Subcutaneous abdominal adipose tissue (tissue), 5 donors: ENCODE data around the gene UBTF.

ENCODE experiments used
- H3K27ac ChIP-seq: one replicate; pipeline ENCODE4 v1.7.0; 2013; ENCODE audit warnings: low read depth, mild to moderate bottlenecking, inconsistent platforms, low read length, moderate library complexity
- H3K27me3 ChIP-seq, 5 donors: one replicate each; pipeline ENCODE4 v1.7.0; 2013; ENCODE audit warnings: low read length in 5 of 5, inconsistent platforms in 1 of 5; ENCODE audit not compliant: control insufficient read depth in 5 of 5, insufficient read depth in 4 of 5
- H3K36me3 ChIP-seq, 5 donors: one replicate each; pipeline ENCODE4 v1.7.0; 2013; ENCODE audit warnings: low read length in 5 of 5; ENCODE audit not compliant: control insufficient read depth in 5 of 5, insufficient read depth in 5 of 5
- H3K4me1 ChIP-seq, 5 donors: one replicate each; pipeline ENCODE4 v1.7.0; 2013; ENCODE audit warnings: low read length in 5 of 5, mild to moderate bottlenecking in 3 of 5, moderate library complexity in 1 of 5; ENCODE audit not compliant: control insufficient read depth in 5 of 5, insufficient read depth in 5 of 5
- H3K4me3 ChIP-seq, 5 donors: one replicate each; pipeline ENCODE4 v1.7.0; 2013; ENCODE audit warnings: low read length in 5 of 5, low read depth in 1 of 5
- H3K9ac ChIP-seq, 5 donors: one replicate each; pipeline ENCODE4 v1.7.0; 2013; ENCODE audit warnings: low read length in 5 of 5, mild to moderate bottlenecking in 4 of 5, moderate library complexity in 3 of 5
- H3K9me3 ChIP-seq, 5 donors: one replicate each; pipeline ENCODE4 v1.7.0; 2013; ENCODE audit warnings: low read length in 5 of 5; ENCODE audit not compliant: control insufficient read depth in 5 of 5
- donor health status: healthy.
- donor health status: healthy.
- donor health status: healthy.
- donor health status: healthy.
- donor health status: healthy.

The UBTF gene

DNA sequence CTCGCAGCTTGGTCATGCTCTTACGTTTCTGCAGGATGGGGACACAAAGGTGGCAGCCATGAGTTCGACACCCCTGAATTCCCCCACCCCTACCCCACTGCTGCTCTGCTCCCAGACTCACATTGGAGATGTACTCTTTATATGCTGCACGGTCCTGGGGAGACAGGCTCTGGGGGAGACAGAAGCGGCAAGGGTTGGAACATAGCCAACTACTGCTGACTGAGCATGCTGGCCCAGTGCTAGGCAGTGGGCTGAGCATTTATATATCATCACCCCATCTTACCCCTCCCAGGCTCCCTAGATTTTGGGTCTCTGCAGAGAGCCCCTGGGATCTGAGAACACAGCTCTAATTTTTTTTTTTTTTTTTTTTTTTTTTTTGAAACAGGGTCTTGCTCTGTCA, 11.7 kb downstream of the UBTF start:
- Histone ChIP-seq H3K9ac (no peak overlapping the region), H3K27me3 (no peaks in the 10 kb centered on the region), H3K27ac (no peak overlapping the region), H3K4me3 (no peak overlapping the region), H3K9me3 (no peaks in the 10 kb centered on the region), H3K4me1 (peaks cover under 1 to 23% (median 18%) of the 10 kb centered on the region in 5 donors), H3K36me3 (peaks cover 0 to 52% (median 43%) of the 10 kb centered on the region in 5 donors)

GRCh38 chr17:44207319-44207718, 12.2 kb downstream of the UBTF start:
- Histone ChIP-seq H3K27ac (no peak overlapping the region), H3K36me3 (peaks cover 0 to 52% (median 43%) of the 10 kb centered on the region in 5 donors), H3K9me3 (no peaks in the 10 kb centered on the region), H3K27me3 (no peaks in the 10 kb centered on the region), H3K4me1 (peaks cover 0 to 20% (median 15%) of the 10 kb centered on the region in 5 donors), H3K4me3 (no peak overlapping the region), H3K9ac (no peak overlapping the region)

DNA sequence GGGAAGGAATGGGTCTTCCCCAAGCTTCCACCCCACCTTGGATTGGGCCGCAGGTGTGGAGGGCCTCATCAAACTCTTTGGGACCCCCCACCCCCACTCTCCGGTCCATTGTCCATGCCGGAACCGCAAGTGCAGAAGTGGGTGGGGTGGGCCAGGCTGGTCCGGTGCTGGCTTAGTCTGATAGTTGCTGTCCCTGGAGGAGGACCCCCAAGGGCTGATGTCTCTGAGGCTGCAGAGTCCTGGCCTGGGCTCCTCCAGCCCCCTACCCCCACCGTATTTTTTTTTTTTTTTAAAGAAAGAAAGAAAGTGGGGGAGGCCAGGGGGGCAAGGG, 12.7 kb downstream of the UBTF start:
- Histone ChIP-seq H3K9me3 (no peaks in the 10 kb centered on the region), H3K9ac (no peak overlapping the region), H3K36me3 (peaks cover 0 to 50% (median 43%) of the 10 kb centered on the region in 5 donors), H3K4me3 (no peak overlapping the region), H3K4me1 (peaks cover 0 to 20% (median 15%) of the 10 kb centered on the region in 5 donors), H3K27me3 (no peaks in the 10 kb centered on the region), H3K27ac (no peak overlapping the region)

DNA sequence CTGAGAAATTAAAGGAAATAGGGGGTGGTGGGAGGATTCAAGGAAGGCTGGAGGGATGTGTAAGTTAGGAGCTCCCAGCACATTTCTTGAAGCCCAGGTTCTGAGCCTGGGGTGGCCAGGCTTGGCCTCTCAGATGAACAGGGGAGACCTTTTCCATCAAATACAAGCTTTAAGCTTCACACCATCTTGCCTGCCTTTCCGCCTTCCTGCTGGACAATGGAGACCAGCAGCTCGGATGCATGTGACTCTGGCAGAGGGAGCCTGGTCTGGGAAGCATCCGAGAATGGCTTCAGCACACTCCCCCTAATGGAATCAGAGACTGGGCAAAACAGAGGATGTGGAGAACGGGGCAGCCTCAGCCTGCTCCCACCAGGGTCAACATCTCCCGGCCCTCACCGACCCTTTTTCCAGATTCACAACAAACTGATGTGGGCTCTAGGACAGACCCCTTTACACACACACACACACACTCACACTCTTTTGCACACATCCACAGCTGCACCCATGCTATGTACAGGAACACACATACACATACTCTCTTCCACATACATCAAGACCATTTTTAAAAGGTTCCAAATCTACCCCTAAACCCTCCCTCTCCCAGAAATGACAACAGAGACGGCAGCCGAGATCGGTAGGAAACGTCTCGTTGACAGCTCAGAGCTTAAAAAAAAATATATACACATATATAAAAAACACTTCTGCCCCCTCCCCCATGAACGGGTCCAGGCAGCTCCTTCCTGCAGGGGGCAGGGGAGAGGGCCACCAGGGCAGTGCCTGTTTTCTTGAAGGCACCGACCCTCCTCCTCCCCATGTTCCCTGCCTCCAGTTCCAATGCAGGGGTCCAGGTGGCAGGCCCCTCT, 13.3 kb downstream of the UBTF start:
- H3K4me1 ChIP-seq, result peaks cover under 1 to 20% (median 15%) of the 10 kb centered on the region in 5 donors
- H3K9me3 ChIP-seq, result no peaks in the 10 kb centered on the region
- no peak overlapping the region for H3K27ac ChIP-seq
- H3K4me3 ChIP-seq, result no peak overlapping the region
- no peak overlapping the region for H3K9ac ChIP-seq
- H3K27me3 ChIP-seq, result no peaks in the 10 kb centered on the region
- H3K36me3 ChIP-seq, result peaks cover 0 to 44% (median 39%) of the 10 kb centered on the region in 5 donors

DNA sequence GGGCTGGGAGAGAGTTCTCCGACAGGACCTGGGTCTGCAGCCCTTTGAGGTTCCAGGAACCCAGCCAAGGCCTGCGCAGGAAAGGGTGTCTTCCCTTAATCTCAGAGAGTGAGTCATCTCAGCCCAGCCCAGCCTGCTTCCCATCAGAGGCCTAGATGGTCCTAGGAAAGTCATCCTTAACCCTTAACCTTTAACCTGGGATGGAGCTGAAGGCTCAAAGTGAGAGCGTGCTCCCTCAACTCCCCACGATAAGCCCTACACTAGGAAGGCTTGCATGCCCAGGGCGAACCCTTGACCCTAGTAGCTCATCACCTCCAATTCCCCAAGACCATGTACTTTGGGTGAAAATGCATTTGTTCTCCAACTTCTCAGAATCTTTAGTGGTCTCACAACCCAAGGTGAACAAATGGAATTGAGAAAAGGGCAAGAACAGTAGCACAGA, 15.0 kb downstream of the UBTF start:
- Histone ChIP-seq H3K9me3 (no peaks in the 10 kb centered on the region), H3K4me3 (no peak overlapping the region), H3K27me3 (no peaks in the 10 kb centered on the region), H3K9ac (no peak overlapping the region), H3K4me1 (peaks cover 3 to 15% (median 13%) of the 10 kb centered on the region in 5 donors), H3K27ac (no peak overlapping the region), H3K36me3 (peaks cover 0 to 31% (median 28%) of the 10 kb centered on the region in 5 donors)

DNA sequence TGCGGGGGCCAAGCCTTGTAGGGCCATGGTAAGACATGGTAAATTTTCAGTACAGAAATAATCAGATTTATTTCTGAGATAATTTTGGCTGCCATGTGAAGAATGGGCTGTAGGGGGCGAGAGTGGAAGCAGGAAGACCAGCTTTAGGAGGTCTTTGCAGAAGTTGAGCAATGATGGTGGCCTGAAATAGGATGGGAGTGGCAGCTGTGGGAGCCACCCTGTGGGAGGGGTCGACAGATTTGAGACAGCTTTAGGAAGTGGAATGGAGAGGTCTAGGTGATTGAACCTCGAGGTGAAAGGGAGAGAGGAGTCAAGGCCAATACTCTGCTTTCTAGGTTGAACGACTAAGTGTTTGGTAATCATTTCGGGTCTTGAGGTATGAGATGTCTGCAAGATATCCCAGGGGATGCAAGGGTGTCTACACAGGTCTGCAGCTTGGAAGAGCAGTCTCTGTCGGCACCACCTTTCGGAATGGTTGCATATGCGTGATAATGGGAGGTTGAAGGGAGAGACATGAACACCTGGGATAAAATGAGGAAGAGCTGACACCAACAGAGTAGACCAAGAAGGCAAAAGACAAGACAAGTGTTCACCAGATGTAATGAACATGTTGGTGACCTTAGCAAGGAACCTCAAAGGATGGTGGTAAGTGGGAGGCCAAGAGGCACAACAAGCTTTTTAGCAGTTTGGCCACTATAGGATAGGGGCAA, 15.6 kb downstream of the UBTF start:
- H3K36me3 ChIP-seq, result peaks cover 0 to 26% (median 22%) of the 10 kb centered on the region in 5 donors
- no peak overlapping the region for H3K4me3 ChIP-seq
- no peaks in the 10 kb centered on the region for H3K9me3 ChIP-seq
- H3K27me3 ChIP-seq, result no peaks in the 10 kb centered on the region
- no peak overlapping the region for H3K27ac ChIP-seq
- peaks cover 3 to 15% (median 13%) of the 10 kb centered on the region in 5 donors for H3K4me1 ChIP-seq
- no peak overlapping the region for H3K9ac ChIP-seq

DNA sequence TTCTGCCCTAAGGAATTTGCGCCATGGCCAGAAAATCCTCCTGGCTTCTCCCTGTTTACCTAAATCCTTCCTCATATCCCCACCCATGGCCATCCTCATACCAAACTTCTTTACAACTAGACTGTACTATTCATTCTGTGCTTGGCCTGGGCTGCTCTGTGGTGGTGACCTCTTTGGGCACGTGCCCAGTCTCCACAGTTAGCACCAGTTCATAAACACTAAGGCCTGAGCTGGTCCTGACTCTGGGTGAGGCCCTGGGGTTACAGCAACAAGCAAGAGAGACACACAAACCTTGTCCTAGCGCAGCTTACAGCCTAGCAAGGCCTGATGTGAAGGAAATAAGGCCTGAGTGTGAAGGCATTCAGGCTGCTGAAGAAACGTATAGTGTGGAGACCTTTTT, 16.7 kb downstream of the UBTF start:
- H3K4me3 ChIP-seq, result no peak overlapping the region
- H3K4me1 ChIP-seq, result peaks cover 7 to 26% (median 25%) of the 10 kb centered on the region in 5 donors
- H3K27ac ChIP-seq, result no peak overlapping the region
- no peaks in the 10 kb centered on the region for H3K9me3 ChIP-seq
- H3K27me3 ChIP-seq, result no peaks in the 10 kb centered on the region
- H3K36me3 ChIP-seq, result peaks cover 0 to 17% (median 13%) of the 10 kb centered on the region in 5 donors
- H3K9ac ChIP-seq, result no peak overlapping the region

DNA sequence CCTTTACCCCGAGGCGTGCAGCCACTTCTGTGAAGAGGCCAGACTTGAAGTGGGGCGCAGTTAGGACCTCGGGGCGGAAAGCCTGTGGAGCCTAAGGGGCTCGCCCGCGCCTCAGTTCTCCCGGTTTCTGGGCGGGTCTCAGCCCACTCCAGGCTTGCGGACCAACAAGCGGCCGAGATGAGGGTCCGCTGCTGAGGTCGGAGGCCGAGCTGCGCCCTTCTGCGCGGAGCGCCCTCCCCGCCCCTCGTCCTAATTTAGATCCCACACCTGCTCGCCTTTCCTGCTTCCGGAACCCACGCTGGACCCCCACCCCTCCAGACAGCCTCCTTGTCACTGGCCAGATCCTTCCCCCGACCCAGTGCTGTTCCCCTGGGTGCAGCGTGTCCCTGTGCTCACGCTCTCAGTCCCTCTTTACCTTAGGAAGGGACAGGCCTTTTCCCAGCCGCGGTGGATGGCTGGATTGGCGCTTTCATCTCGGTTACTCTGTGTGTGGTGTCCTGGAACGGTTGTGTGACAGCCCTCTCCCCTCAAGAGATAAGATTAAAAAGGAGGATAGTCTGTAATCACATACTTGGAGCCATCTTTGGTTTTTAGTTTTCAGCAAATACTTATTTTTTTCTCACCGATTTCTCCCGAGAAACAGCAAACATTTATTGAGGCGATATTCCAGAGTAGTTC, 18.9 kb downstream of the UBTF start:
- Histone ChIP-seq H3K36me3 (peaks cover 0 to 17% (median 10%) of the 10 kb centered on the region in 5 donors), H3K9ac (peak overlapping the region; percentile 48 to 93 (median 84)), H3K9me3 (no peaks in the 10 kb centered on the region), H3K27ac (peak overlapping the region; percentile 78), H3K4me3 (peak overlapping the region; percentile 67 to 81 (median 77)), H3K4me1 (peaks cover 7 to 34% (median 30%) of the 10 kb centered on the region in 5 donors), H3K27me3 (no peaks in the 10 kb centered on the region)

GRCh38 chr17:44199553-44200477, 19.7 kb downstream of the UBTF start, which contains the start of gene ATXN7L3:
Gene ATXN7L3, minus strand, starts transcription at chr17:44199884. Its CDS starts 1,814 bp downstream, at chr17:44198070.
- H3K27me3 ChIP-seq, result no peaks in the 10 kb centered on the region
- H3K9ac ChIP-seq, result peak within 1 kb of the TSS; percentile 68 to 93 (median 88)
- H3K36me3 ChIP-seq, result peaks cover 0 to 25% (median 18%) of the 10 kb centered on the region in 5 donors
- peak within 1 kb of the TSS; percentile 75 to 81 (median 77) for H3K4me3 ChIP-seq
- H3K27ac ChIP-seq, result peak within 1 kb of the TSS; percentile 84
- peaks cover 7 to 34% (median 30%) of the 10 kb centered on the region in 5 donors for H3K4me1 ChIP-seq
- H3K9me3 ChIP-seq, result no peaks in the 10 kb centered on the region
